Right kidney (tissue), 9 donors: ENCODE measurements around the gene SPACA4.
"Not testable (repeated sequence)": the region's sequence is repeated elsewhere in the genome, so short reads cannot be mapped to it uniquely, and the experiment has no call there.

ENCODE experiments used
- DNase-seq: peaks from one replicate; pipeline ENCODE4 v3.0.0-alpha.2; 2016
- long read RNA-seq, 8 donors: transcript quantifications; one replicate each; lab custom pipeline, GENCODE V29; 2026

SPACA4 gene, protein sequence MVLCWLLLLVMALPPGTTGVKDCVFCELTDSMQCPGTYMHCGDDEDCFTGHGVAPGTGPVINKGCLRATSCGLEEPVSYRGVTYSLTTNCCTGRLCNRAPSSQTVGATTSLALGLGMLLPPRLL
- long read RNA-seq, donor 1: 0 reads
- long read RNA-seq, donor 2: 0 reads
- long read RNA-seq, donor 3: 0 reads
- long read RNA-seq, donor 4, partial matches to known transcripts: 0 of 1 reads
- long read RNA-seq, donor 4, other reads (novel, unspliced or antisense): 0 of 1 reads
- long read RNA-seq, donor 5, partial matches to known transcripts: 3,673 of 3,741 reads
- long read RNA-seq, donor 5, other reads (novel, unspliced or antisense): 67 of 3,741 reads
- long read RNA-seq, donor 6: 0 reads
- long read RNA-seq, donor 7: 0 reads
- long read RNA-seq, donor 8: 0 reads

DNA sequence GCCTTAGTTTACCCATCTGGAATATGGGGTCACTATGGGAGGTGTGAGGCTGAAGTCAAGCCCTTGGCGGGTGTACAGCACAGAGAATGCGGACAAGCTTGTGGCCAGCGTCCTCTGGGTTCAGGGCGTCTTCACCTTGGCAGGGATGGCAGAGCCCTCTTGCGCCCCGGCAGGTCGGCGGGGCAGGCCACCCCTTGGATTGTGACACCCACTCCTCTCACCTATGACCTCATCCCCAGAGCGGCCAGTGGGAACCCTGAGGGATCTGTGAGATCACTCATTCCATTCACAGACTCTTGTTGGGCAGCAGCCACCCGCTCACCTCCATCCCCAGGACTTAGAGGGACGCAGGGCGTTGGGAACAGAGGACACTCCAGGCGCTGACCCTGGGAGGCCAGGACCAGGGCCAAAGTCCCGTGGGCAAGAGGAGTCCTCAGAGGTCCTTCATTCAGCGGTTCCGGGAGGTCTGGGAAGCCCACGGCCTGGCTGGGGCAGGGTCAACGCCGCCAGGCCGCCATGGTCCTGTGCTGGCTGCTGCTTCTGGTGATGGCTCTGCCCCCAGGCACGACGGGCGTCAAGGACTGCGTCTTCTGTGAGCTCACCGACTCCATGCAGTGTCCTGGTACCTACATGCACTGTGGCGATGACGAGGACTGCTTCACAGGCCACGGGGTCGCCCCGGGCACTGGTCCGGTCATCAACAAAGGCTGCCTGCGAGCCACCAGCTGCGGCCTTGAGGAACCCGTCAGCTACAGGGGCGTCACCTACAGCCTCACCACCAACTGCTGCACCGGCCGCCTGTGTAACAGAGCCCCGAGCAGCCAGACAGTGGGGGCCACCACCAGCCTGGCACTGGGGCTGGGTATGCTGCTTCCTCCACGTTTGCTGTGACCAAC, at the start of gene SPACA4:
TSS of gene SPACA4 (plus strand) at position 280 of the 896 bp plus-strand sequence. CDS start at position 517, 237 bp downstream.
- no peak for DNase-seq

DNA sequence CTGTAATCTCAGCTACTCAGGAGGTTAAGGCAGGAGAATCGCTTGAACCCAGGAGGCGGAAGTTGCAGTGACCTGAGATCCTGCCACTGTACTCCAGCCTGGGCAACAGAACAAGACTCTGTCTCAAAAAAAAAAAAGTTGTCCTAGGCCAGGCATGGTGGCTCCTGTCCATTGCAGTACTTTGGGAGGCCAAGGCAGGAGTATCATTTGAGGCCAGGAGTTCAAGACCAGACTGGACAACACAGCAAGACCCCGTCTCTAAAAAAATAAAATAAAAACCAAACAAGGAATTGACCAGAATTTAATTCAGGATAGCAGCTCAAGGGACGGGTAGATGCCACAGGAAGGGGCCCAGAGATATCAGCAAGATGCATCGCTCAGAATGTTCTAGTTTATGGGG, 49.7 kb upstream of the SPACA4 start:
- DNase-seq: no peak

DNA sequence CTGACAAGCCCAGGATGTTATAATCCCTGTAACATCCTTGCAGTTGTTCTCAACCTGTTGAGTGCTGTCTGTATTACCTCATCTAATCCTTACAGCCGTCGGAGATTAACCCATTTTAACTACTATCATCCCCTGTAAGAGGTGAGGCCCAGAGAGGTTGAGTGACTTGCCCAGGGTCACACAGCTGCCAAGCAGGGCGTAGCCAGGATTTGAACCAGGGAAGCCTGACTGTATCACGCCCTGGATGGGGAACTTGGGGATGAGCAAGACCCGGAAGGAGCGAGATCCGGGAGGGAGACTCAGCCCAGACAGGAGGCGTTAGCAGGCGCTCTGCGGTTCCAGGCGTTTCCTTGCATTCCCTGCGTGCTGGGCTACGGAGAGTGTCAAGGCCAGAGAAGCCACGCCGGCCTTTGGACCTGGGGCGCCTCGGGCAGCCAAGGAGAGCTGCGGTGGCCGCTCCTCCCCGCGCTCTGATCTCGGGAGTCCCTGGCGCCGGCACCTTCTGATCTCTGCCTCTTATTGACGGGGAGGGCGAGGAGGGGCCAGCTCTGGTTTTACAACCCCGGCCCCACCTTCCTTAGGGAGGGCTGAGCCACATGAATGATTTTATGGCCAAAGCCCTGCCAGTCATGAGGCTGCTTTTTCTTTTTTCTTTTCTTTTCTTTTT, 48.4 kb upstream of the SPACA4 start:
- DNase-seq: peak; percentile 70

DNA sequence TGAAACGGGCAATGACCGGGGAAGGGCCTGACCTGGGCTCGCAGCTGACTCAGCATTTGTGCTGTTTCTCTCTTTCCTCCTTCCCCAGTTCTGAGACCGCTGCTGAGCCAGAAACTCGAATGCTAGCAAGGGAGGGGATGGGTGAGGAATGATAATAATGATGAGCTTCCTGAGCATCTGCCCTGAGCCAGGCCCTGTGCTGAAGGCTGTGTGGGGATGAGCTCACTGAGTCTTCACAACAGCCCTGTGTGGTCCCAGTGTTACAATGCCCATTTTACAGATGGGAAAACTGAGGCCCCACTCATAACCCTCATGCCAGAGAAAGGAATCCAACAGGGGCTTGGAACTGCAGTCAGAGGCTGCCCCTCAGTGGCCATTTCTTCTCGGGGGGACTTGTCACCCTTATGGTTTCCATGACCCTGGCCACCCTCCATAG, 46.4 kb upstream of the SPACA4 start:
- DNase-seq: no peak

DNA sequence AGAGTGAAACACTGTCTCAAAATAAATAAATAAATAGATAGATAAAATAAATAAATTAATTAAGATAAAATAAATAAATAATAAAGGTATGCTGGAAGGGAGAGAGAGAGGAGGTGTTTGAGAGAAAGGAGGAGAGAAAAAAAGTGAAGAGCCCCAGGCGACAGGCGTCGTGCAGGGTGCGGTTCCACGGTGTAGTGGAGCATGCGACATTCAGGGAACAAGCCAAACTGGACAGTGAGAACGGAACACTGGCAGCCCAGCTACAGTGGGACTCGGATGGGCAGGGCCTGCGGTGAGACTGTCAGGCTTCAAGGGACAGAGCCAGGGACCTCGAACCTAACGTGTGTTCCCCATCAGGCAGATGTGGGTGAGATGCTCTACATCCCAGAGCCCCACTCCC, 45.1 kb upstream of the SPACA4 start:
- no peak for DNase-seq

GRCh38 chr19:48565090-48565489, 41.5 kb upstream of the SPACA4 start:
- no peak for DNase-seq

DNA sequence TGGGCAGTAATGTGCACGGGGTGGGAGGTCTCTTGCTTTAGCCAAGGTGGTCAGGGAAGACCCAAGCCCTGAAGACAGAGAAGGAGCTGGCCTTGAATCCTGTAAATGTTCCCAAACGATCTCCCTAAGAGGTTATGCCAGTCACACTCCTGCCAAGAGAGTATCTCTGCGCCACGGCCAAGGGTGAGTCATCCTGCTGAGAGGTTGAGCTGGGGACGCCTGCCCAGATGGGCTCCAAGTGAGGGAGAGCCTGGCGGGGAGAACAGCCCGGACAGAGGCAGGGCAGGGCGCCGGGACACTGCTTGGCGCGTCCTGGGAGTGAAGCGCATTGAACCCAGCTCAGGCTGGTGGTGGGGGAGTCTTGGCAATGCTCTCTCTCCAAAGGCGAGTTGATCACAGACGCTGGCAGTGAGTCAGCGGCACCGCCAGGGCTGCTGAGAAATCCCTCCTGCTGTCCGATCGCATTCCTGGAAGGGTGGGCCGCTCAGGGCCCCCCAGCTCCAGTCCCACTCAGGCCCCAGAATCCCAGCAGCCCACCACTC, 38.1 kb upstream of the SPACA4 start:
- DNase-seq: no peak

GRCh38 chr19:48569814-48570213, 36.7 kb upstream of the SPACA4 start:
- no peak for DNase-seq

DNA sequence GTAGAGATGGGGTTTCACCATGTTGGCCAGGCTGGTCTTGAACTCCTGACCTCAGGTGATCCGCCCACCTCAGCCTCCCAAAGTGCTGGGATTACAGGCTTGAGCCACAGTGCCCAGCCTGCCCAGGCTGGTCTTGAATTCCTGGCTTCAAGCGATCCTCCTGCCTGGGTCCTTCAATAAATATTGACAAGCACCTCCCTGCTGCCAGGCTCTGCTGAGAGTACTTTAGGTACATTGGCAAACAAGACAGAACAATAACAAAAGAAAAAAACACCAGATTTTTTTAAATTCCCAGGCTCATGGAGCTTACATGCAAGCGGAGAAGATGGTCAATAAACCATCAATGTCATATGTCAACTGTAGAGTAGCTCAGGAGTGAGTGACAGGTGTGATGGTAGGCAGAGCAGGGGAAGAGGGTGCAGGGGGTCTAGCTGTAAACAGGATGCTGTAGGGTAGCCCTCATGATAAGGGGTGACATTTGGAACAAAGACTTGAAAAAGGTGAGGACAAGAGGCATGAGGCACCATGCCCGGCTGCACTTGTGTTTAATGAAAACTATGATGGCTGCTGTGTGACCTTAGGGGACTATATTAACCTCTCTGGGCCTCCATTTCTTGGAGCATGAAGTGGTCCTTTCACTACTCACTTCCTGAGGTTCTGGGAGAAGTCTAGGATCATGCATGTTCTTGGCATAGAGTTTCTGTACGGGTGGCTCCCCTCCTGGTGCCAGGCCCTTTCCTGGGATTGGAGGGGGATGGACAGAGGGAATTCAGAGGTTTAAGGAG, 35.0 kb upstream of the SPACA4 start:
- no peak for DNase-seq

DNA sequence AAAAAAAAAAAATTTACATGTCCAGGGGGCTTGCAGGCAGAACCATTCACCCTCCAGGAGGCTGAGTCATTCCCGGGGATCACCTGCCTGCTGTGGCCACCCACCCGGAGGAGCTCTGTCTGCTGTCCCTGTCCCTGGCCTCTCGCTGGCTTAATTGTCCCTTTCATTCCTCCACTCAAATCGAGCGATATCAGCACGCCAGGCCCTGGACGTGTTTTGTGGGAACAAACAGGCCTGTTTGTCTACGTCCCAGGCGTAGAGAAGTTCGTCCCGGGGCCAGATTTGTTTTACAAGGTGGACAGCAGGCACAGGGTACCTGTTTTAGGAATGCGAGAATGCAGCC, 33.4 kb upstream of the SPACA4 start:
- DNase-seq: no peak

- DNase-seq: no peak
Measured at GRCh38 chr19:48575931-48576622, 30.5 kb upstream of the SPACA4 start.

GRCh38 chr19:48577908-48578307, 28.6 kb upstream of the SPACA4 start:
- not testable (repeated sequence) for DNase-seq

DNA sequence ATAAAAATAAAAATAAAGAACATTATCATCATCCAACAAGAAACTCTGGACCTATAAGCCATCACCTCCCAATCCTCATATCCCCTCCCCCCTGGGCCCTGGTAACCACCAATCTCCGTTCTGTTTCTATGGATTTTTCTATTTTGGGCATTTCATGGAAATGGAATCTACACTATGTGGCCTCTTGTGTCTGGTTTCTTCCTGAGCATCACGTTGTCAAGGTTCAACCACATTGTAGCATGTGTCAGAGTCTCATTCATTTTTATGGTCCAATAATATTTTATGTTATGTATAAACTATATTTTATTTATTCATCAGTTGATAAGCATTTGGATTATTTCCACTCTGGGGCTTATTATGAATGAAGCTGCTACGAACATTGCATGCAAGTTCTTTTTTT, 27.7 kb upstream of the SPACA4 start:
- DNase-seq: no peak

GRCh38 chr19:48582168-48582567, 24.4 kb upstream of the SPACA4 start:
- DNase-seq: no peak

DNA sequence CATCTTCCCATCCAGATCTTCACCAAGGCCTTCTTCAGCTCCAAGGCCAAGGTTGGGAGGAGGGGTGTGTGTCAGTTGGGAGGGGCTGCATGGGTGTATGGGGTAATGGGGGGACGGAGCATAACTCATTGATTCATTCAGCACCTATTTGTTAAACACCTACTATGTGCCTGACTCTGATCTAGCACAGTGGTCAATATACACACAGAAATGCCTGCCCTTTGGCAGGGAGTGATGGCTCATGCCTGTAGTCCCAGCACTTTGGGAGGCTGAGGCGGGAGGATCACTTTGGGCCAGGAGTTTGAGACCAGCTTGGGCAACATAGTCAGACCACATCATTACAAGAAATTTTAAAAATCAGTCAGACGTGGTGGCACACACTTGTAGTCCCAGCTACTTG, 19.2 kb upstream of the SPACA4 start:
- DNase-seq: no peak

DNA sequence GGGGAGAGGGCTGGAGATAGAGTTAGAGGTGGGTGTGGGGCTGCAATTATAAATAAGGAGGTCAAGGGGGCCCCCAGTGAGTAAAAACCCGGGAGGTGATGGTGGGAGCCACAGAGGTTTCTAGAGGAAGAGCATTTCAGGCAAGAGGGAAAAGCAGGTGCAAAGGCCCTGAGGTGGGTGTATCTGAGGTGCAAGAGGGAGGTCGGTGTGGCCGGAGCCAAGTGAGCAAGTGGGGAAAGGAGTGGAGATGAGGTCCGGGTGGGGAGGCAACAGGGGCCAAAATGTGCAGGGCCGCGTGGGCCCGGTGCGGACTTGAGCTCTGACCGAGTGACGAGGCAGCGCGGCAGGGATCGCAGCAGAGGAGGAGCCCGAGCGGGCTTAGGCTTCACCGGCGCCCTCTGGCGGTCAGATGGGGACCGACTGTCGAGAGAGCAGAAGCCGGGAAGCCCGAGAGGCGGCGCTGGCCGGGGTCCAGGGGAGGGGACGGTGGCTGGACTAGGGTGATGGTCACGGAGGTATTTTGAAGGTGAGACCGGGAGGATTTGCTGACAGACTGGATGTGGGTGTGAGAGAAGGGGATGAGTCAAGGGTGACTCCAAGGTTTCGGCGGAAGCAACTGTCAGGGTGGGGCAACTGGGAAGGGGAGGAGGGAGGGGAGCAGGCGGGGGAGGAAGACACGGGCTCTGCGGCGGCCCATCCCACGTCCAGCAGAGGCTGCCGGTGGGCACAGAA, 17.7 kb upstream of the SPACA4 start:
- peak; percentile 84 for DNase-seq

GRCh38 chr19:48591021-48591420, 15.5 kb upstream of the SPACA4 start:
- DNase-seq: no peak

- no peak for DNase-seq
Measured at GRCh38 chr19:48595171-48595570, 11.4 kb upstream of the SPACA4 start.

- DNase-seq: no peak
Measured at GRCh38 chr19:48595833-48596232, 10.7 kb upstream of the SPACA4 start.

DNA sequence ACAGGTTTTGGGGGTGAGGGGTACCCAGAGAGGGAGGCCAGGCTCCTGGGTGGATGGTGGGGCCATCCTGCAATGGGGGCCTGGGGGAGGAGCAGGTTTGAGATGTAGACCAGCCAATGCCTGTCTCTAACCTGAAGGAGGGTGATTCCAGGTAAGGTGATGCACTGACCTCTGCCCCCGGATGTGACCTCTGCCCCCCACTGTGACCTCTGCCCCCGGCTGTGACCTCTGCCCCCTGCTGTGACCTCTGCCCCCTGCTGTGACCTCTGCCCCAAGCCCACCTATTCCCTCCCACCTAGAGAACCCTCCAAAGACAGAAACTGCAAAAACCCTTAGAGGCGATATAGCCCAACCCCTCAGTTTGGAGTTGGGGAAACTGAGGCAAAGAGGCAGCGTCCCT, 10.3 kb upstream of the SPACA4 start:
- DNase-seq: no peak
